DMS79 (cell line): ENCODE data around the gene CAMSAP3.
A peak's percentile ranks its signal among the peaks of the same experiment; 100 is the strongest.

Experiments used
- DNase-seq: peaks from one replicate; lab custom pipeline; 2025; lab: John Stamatoyannopoulos, UW

The CAMSAP3 gene

GRCh38 chr19:7578127-7578526 lies 17.5 kb upstream of the CAMSAP3 start:
- no peak for DNase-seq

- DNase-seq = no peak
These were observed 16.5 kb upstream of the CAMSAP3 start for GRCh38 chr19:7579182-7579581.

GRCh38 chr19:7582446-7582845 lies 13.2 kb upstream of the CAMSAP3 start:
- no peak for DNase-seq

- DNase-seq = no peak
These were observed 5.8 kb upstream of the CAMSAP3 start for GRCh38 chr19:7589822-7590221.

DNA sequence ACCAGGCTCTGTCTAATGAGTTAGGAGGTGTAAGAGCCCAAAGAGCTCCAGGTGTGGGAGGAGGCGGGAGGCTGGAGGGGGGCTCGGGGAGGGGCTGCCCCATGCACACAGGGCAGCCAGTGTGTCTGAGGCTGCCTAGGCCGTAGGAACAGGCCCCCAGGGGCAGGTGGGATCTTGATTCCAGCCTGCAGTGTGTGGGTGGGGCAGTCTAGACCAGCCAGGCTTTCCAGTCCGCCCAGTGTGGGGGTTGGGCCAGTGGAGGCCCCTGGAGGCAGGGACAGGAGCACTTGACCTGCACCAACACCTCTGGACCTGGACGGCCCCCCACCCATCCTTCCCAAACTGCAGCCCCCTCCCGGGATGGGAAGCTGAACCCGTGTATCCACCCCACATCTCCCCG lies 5.4 kb upstream of the CAMSAP3 start:
- DNase-seq = no peak

DNA sequence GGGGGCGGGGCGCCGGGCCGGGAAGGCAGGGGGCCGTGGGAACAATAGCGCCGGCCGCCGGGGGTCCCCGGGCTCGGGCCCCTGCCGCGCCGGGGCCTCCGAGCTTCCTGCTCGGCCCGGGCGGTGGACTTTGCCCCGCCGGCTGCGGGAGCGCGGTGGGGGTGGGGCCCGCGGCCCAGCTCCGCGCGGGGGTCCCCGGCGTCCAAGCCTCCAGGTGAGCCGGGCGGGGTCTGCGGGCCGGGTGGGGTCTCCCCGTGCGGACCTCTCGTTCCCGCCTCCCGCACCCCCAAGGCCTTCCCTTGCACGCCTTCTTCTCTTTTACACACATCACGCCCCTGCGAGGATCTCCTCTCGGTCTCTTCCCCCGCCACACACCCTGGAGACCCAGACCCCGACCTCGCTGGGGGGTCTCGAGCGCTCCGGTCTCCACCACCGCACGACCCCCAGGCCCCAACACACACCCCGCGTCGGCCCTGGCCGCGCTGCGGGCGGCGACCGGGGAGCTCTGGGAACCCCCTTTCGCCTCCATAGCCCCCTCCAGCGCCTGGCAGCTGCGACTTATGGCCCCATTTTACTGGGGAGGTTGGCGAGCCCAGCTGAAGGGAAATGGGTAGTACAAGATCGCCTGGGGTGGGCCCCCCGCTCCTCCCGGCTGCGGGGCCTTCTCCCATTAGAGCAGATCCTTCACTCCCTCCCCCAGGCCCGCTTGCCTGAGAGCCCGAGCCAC lies 711 bp downstream of the CAMSAP3 start:
- no peak for DNase-seq

GRCh38 chr19:7597689-7598088 lies 2.0 kb downstream of the CAMSAP3 start:
- no peak for DNase-seq

GRCh38 chr19:7598180-7598579 lies 2.5 kb downstream of the CAMSAP3 start:
- no peak for DNase-seq

DNA sequence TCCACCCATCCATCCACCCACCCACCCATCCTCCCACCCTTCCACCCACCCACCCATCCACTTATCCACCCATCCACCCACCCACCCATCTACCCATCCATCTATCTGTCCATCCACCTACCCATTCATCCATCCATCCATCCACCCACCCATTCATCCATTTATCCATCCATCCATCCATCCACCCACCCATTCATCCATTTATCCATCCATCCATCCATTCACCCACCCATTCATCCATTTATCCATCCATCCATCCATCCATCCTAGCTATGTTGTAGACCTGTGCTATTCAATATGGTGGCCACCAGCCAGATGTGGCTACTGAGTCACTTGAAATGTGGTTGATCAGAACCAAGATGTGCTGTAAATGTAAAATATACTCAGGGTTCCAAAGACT lies 5.1 kb downstream of the CAMSAP3 start:
- DNase-seq = no peak

GRCh38 chr19:7602240-7602934 lies 6.7 kb downstream of the CAMSAP3 start:
- peak; percentile 39 for DNase-seq

GRCh38 chr19:7602935-7603497 lies 7.4 kb downstream of the CAMSAP3 start:
- no peak for DNase-seq

GRCh38 chr19:7603919-7604318 lies 8.3 kb downstream of the CAMSAP3 start:
- no peak for DNase-seq

GRCh38 chr19:7605490-7606222 lies 10.0 kb downstream of the CAMSAP3 start:
- DNase-seq = no peak

- DNase-seq = no peak
These were observed 10.6 kb downstream of the CAMSAP3 start for GRCh38 chr19:7606289-7606688.

GRCh38 chr19:7607212-7607873 lies 11.7 kb downstream of the CAMSAP3 start:
- DNase-seq = no peak

GRCh38 chr19:7607874-7608560 lies 12.4 kb downstream of the CAMSAP3 start:
- no peak for DNase-seq

DNA sequence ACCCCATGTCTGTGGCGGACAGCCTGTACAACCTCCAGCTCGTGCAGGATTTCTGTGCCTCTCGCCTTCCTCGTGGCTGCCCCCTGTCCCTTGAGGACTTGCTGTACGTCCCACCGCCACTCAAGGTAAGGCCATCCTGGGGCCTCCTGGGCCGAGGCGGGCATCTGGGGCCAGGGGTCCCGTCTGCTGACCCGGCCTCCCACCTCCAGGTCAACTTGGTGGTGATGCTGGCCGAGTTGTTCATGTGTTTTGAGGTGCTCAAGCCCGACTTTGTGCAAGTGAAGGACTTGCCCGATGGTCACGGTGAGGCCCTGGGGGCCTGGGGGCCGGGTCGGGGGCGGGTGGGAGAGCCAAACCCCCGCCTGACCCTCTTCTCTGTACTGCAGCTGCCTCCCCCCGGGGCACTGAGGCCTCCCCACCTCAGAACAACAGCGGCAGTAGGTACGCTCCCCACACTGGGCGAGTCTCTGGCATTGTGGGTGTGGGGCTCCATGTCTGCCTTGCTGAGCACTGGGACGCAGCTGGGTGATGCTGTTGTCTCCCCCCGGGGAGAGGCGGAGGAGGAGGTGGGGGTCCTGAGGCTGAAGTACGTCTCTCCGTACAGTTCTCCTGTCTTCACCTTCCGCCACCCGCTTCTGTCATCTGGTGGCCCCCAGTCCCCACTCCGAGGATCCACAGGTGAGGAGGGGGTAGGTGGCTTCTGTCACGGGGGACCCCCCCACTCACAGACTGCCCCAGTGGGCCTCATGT lies 15.0 kb downstream of the CAMSAP3 start:
- no peak for DNase-seq

DNA sequence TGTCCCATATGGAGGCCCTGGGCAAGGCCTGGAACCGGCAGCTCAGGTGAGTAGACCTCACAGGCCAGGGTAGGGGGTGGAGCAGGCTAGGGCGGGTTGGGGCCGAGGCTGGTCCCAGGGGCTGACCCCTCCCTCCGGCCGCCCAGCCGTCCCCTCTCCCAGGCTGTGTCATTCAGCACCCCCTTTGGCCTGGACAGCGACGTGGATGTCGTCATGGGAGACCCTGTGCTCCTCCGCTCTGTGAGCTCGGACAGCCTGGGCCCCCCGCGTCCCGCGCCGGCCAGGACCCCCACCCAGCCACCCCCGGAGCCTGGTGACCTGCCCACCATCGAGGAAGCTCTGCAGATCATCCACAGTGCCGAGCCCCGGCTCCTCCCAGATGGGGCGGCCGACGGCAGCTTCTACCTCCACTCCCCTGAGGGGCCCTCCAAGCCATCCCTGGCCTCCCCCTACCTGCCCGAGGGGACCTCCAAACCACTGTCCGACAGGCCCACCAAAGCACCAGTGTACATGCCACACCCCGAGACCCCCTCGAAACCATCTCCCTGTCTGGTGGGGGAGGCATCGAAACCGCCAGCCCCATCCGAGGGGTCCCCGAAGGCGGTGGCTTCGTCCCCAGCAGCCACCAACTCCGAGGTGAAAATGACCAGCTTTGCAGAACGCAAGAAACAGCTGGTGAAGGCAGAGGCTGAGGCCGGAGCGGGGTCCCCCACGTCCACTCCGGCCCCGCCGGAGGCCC lies 16.0 kb downstream of the CAMSAP3 start:
- no peak for DNase-seq

GRCh38 chr19:7612282-7613274 lies 16.9 kb downstream of the CAMSAP3 start:
- DNase-seq = no peak
